ENCODE data around the gene DCC. TPM values are rescaled to one million over a fixed set of nuclear protein-coding genes. Genes with fewer than 3 reads are reported as not detected.

Gene DCC
- total RNA-seq, 2 donors from 2014 or later = not detected

DNA sequence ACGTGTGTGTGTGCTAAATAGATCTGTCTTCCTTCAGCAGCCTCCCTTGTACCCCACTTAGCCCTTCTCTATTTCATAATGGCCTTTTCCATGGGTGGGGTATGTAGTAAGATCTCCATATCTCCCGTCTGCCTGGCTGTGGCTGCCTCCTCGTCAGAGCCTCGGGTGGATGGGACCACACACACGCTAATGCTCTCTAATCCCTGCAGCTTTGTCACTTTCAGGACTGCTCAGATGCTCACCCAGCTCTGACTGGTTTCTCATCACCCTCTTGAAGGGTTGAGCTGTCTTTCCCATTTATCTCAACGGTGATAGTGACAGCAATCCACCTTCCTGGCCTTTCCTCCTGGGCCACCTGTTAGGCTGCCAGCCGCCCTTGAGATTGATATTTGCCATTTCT, 95.3 kb downstream of the DCC start:
- DNase-seq (ENCODE audit: low spot score in 2 of 2) (no peak), ATAC-seq (no peak)
- H3K36me3 Mint-ChIP-seq = no peaks in the 10 kb centered on the region
- no peak overlapping the region for H3K27ac Mint-ChIP-seq
- peaks cover 6 to 15% of the 10 kb centered on the region in 2 donors for H3K9me3 Mint-ChIP-seq

DNA sequence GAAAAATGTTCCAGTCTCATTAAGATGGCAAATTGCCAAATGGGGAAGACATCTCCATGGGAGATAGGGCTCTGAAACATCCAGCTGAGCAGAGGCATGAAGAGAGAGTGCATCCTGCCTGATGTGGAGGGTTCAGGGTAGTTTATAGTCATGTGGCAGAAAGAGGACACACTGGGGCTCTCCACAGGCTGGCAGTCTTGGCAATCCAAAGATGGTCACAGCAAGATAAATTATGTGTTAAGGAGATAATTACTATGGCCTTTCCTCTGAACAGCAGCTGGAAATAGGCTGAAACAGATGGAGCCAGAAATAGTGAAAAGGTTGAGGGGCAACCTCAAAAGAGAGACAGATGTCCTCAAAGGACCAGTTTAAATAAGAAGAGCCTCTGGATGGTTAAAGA, 97.2 kb downstream of the DCC start:
- DNase-seq (ENCODE audit: low spot score in 2 of 2) (no peak), ATAC-seq (no peak)
- Mint-ChIP-seq H3K9me3 (peaks cover 3 to 13% of the 10 kb centered on the region in 2 donors), H3K27ac (no peak overlapping the region), H3K36me3 (no peaks in the 10 kb centered on the region)

DNA sequence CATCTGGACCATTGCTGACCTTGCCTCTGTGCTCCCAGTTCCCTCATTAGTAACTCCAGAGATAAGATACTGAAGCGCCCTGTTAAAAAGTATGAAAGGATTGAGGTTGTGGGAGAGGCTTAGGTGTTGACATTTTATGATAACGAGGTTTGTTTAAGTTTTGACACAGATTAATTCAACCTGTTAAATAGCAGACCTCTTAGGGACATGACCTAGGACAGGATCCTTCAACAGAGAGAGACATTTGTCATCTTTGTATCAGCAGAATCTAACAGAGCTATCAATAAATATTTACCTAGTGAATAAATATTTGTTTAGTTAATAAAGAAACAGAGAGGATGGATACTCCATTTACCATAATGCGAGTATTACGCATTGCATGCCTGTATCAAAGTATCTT, 99.5 kb downstream of the DCC start:
- Mint-ChIP-seq H3K9me3 (peaks cover 10 to 21% of the 10 kb centered on the region in 2 donors), H3K27ac (no peak overlapping the region), H3K36me3 (no peaks in the 10 kb centered on the region)
- no peak for DNase-seq (ENCODE audit: low spot score in 2 of 2)
- ATAC-seq = no peak

DNA sequence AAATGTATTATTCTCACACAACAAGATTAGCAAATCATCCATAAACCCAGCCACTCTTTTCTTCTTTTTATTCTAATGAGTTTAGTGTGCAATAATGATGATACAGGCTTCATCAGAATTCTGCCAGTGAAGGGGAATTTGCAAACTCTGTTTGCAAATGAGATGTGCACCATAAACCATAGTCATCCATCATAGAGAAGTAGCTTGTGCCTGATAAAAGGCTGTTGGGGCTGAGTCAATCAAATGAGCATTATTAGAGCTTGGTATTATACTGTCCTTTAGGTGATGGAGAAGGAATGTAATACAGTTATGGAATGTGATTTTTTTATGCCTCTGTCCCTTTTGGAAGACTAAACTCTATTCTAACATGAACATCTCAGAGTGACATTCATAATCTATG, 101.8 kb downstream of the DCC start:
- H3K27ac Mint-ChIP-seq = no peak overlapping the region
- DNase-seq (ENCODE audit: low spot score in 2 of 2) (no peak), ATAC-seq (no peak)
- no peaks in the 10 kb centered on the region for H3K36me3 Mint-ChIP-seq
- peaks cover 7 to 11% of the 10 kb centered on the region in 2 donors for H3K9me3 Mint-ChIP-seq

DNA sequence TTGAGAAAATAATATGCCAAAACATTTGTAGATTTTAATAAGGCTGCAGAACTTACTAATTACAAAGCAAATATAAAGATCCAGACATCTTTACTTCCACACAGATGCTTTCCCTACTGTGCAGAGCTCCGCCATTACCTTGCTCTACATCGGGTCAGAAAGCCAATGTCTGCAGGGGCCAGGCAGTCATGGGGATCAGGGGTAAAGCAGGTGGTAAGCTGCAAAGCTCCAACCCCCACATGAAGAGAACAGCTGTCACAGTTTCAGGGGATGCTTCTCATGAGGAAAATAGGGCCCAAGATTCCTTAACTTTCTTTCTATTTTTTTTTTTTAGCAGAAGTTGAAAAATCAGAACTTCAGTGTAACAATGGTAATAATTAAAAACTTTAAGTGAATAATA, 102.7 kb downstream of the DCC start:
- DNase-seq (ENCODE audit: low spot score in 2 of 2) = no peak
- no peak for ATAC-seq
- Mint-ChIP-seq H3K9me3 (peaks cover 13 to 19% of the 10 kb centered on the region in 2 donors), H3K36me3 (peaks cover 0 to 5% of the 10 kb centered on the region in 2 donors), H3K27ac (no peak overlapping the region)

DNA sequence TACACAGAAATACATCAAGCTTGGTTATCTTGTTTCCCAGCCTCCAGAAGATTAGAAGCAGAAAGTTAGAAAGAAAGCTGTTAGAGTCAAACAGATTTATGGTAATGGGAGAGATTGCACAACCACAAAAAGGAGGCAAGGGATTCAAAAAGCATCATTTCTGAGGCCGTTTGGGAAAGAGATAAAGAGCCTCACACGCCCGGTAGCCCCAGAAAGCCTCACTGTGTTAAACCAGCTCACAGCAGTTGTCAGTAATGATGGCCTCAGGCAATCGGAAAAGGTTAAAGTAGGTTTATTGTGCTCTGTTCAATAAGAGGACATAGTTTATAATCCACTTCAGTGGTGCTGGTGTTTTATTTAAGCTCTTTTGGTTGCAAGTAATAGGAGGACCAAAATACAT, 111.3 kb downstream of the DCC start:
- Mint-ChIP-seq H3K36me3 (peaks cover 0 to 5% of the 10 kb centered on the region in 2 donors), H3K27ac (no peak overlapping the region), H3K9me3 (peaks cover 11 to 16% of the 10 kb centered on the region in 2 donors)
- DNase-seq (ENCODE audit: low spot score in 2 of 2) = no peak
- ATAC-seq = no peak

DNA sequence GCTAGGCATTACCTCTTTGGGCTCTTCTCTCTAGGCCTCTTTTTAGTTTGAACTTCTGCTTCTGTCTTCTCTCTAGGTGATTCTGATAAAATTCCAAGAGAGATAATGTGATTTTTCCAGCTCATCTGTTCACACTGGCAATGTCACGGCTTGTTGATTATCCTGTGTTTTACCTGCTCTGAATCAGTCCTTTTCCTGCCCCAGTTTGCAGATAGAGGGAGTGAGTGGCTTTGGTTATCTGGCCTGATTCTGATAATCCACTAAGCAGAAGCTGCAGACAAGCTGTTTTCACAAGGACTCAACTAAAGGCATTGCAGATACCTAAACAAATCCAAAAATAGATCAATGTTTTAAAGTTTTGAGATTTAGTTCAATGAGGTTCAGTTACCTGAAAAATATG, 111.9 kb downstream of the DCC start:
- no peak for ATAC-seq

DNA sequence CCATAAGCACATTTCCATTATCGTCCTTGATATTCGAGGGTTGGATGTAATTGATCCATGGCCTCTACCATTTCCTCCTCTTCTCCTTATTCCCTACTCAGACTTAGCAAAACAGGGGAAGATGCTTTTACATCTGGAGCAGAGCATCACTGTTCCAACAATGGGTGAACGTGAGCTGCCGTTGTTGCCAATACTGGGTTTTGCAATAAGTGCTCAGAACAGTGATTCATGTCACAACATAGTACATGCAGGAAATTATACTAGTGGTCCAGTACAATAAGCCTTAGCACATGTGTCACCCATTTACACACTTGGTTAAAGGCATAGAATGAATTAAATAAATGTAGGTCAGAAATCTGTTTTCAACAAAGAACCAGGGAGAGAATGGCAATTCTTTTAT, 112.4 kb downstream of the DCC start:
- ATAC-seq = no peak
- Mint-ChIP-seq H3K27ac (no peak overlapping the region), H3K36me3 (peaks cover 0 to 1% of the 10 kb centered on the region in 2 donors), H3K9me3 (peaks cover 7 to 10% of the 10 kb centered on the region in 2 donors)
- no peak for DNase-seq (ENCODE audit: low spot score in 2 of 2)

More for the DNA sequence above, 111.9 kb downstream of the DCC start:
- DNase-seq (ENCODE audit: low spot score in 2 of 2) = no peak
- Mint-ChIP-seq H3K27ac (no peak overlapping the region), H3K9me3 (peaks cover 11 to 16% of the 10 kb centered on the region in 2 donors), H3K36me3 (peaks cover 0 to 5% of the 10 kb centered on the region in 2 donors)

DNA sequence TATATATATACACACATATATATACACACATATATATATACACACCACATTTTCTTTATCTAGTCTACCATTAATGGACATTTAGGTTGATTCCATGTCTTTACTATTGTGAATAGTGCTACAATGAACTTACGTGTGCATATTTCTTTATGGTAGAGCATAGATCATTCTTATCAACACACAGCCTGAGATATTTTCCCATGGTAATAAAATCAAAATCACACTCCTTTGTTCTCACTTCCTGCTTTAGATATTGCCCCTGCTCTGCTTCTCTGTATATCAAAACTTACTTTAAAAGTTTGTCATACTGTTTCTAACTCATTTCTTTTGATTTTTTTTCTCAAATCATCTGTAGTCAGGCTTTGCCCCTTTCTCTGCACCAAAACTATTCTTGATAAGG, 119.9 kb downstream of the DCC start:
- no peak for DNase-seq (ENCODE audit: low spot score in 2 of 2)
- Mint-ChIP-seq H3K27ac (no peak overlapping the region), H3K9me3 (peaks cover 9 to 17% of the 10 kb centered on the region in 2 donors), H3K36me3 (peaks cover 0 to 4% of the 10 kb centered on the region in 2 donors)
- no peak for ATAC-seq

DNA sequence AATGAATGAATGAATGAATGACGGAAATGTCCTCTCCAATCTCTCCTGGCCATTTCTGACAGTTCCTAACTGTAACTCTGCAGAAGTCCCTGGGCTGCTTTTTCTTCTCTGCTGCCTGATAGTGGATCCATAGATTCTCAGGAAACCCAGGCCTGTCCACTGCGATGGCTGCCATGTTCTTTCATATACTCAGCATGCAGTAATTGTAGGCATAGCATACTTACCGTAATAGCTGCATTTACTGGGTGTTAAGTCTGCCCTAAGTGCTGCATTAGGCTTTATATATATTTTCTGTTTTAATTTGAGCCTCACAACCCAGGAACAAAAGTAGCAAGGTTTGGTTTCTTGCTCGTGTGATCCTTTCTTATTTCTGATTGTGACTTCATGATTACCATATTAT, 122.9 kb downstream of the DCC start:
- ATAC-seq (no peak), DNase-seq (ENCODE audit: low spot score in 2 of 2) (no peak)
- Mint-ChIP-seq H3K9me3 (peaks cover 9 to 21% of the 10 kb centered on the region in 2 donors), H3K36me3 (peaks cover 0 to 4% of the 10 kb centered on the region in 2 donors), H3K27ac (no peak overlapping the region)

DNA sequence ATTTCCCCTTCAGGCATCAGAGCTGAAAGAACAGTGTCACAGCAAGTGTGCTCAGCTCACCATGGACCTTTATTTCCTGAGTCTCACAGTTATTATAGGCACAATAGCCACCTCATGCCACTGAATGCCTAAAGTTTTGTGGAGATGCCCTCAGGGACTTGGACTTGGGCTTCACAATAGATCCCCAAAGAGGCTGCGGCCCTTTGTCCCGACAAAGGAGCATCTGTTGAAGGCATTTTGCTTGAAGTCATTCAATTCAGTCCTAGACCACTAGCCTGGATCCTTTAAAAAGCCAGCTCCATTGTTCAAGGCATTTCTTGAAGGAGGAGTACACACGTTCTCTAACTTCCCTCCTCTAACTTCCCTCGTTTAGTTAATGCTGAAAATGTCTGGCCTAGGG, 125.4 kb downstream of the DCC start:
- ATAC-seq (no peak), DNase-seq (ENCODE audit: low spot score in 2 of 2) (no peak)
- Mint-ChIP-seq H3K9me3 (peaks cover 5 to 17% of the 10 kb centered on the region in 2 donors), H3K27ac (no peak overlapping the region), H3K36me3 (peaks cover 0 to 2% of the 10 kb centered on the region in 2 donors)

DNA sequence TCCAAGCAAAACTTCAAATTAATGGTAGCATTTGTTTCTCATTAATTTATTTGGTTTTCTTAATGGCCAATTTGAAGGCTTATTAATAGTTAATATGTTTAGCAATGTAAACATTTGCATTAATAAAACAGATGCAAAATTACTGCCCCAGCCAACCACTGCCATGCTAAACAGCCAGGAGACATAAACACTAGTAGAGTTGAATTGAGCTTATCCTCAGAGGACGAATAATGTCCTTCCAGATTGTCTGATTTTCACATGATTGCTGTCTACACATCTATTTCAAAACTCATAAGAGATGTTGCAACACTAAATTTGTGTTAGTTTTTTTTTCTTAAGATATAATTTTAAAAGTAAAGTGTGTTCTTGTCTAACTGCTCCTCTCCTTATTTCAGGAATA, 128.5 kb downstream of the DCC start:
- H3K27ac Mint-ChIP-seq = no peak overlapping the region
- H3K36me3 Mint-ChIP-seq = no peaks in the 10 kb centered on the region
- no peak for DNase-seq (ENCODE audit: low spot score in 2 of 2)
- ATAC-seq = no peak
- H3K9me3 Mint-ChIP-seq = peaks cover 0 to 7% of the 10 kb centered on the region in 2 donors

DNA sequence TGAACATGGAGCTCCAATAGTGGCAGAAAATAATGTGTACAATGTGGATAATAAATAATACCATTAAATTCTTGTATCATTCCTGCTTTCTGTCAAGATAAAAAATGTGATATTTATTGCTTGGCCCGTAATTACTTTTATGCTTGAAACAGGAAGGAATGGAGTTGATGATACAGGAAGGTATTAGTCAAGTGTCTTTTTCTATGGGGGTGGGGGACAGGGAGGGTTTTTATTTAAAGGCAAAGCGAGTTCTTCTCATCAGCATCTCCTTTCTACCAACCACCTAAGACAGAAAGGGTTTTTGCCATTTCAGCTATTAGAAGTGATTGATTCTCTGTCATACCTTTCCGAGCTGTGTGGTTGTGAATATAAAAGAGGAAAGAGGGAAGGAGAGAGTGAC, 135.3 kb downstream of the DCC start:
- peaks cover 12 to 13% of the 10 kb centered on the region in 2 donors for H3K9me3 Mint-ChIP-seq
- H3K36me3 Mint-ChIP-seq = no peaks in the 10 kb centered on the region
- DNase-seq (ENCODE audit: low spot score in 2 of 2) (no peak), ATAC-seq (no peak)
- no peak overlapping the region for H3K27ac Mint-ChIP-seq

DNA sequence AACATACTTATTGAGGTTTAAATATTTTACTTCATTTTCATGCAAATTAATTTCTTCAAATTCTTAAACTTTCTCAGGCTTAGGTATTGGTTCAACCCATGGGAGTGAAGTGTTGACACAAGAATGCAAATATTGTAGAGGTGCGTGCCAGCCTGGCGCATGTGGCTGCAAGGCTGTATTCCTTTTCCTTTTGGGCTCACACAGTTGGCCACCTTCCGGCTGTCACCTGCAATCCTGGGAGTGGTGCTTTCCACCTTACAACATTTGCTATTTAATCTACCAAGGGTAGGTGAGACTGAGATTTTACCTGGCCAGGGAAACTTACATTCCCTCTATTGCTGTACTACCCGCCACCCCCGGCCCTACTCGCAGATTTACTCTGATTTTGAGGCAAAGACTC, 141.1 kb downstream of the DCC start:
- Mint-ChIP-seq H3K27ac (no peak overlapping the region), H3K9me3 (peaks cover 13 to 14% of the 10 kb centered on the region in 2 donors), H3K36me3 (peaks cover 0 to 5% of the 10 kb centered on the region in 2 donors)
- no peak for DNase-seq (ENCODE audit: low spot score in 2 of 2)
- ATAC-seq = no peak

DNA sequence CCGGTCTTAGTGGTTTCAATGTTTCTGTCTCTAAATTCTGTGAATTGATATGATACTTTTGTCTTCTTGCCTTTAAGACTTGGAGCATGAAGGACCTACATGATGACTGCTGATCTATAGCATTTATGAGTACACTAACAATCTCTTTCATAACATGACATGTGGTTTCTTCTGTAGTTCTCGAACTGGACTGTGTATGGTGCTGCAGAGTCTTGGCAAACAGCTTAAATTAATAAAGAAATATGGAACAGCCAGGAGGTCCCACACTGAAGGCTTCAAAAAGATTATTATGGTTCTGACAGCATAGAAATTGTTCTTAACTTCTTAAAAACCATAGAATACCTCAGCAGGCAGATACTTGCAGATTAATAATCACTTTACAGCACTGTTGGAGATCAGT, 145.0 kb downstream of the DCC start:
- DNase-seq (ENCODE audit: low spot score in 2 of 2) (no peak), ATAC-seq (no peak)
- H3K27ac Mint-ChIP-seq = no peak overlapping the region
- peaks cover 0 to 5% of the 10 kb centered on the region in 2 donors for H3K36me3 Mint-ChIP-seq
- H3K9me3 Mint-ChIP-seq = peaks cover 9 to 11% of the 10 kb centered on the region in 2 donors

DNA sequence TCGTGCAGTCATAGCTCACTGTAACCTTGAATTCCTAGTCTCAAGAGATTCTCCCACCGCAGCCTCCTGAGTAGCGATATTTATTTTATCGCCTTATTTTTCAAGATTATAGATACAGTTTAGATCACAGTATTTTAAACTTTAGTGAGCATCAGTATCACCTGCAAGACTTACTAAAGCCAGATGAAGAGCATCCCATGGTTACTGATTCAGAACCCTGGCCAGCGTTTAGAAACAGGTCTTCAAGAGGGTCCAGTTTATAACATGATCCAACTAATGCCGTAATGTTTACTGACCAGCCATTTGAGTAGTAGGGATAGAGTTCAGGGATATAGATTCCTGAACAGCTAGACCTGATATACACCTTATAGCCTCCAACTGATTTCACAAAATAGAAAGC, 146.1 kb downstream of the DCC start:
- no peak overlapping the region for H3K27ac Mint-ChIP-seq
- H3K9me3 Mint-ChIP-seq = peaks cover 9 to 11% of the 10 kb centered on the region in 2 donors
- no peak for DNase-seq (ENCODE audit: low spot score in 2 of 2)
- peaks cover 0 to 5% of the 10 kb centered on the region in 2 donors for H3K36me3 Mint-ChIP-seq
- ATAC-seq = no peak

DNA sequence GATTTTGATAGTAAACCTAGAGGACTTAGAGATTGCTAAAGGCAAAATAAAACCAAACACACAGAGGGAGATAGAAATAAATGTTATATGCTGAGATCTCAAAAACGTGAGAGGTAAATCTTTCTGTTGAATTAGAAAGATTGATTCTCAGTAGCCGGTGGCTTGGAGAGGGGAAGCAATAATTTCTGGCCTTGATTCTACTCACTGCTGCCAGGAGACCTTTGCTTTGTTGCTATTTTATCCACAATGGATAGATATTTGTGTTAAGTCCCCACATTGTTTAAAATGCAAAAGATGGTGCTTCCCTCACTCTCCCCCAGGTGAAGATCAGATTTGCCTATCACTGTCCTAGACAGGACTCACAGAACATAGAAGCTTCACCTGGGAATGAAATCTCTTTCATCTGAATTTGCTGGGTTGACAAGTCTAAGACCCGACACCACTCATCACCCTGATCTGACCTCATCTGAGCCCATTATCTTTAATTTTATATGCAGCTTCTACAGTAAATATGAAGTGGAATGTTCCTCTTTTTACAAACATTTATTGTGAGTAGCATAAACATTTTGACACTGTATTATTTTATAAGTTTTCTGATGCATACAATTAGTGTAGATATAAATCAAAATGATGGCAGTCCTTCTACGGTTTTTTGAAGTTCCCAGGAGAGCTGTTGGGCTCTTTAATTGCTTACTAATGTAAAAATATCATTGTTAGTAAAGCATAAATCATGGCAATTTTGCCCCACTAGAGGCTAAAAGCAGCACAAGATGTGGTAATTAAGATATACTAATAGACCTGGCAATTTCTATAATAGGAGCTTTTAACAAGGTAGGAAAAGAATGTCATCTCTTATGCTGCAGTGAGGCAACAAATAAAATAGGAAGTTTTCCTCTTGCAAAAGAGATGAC, 149.7 kb downstream of the DCC start:
- Mint-ChIP-seq H3K36me3 (peaks cover 7 to 9% of the 10 kb centered on the region in 2 donors), H3K9me3 (peaks cover 12 to 13% of the 10 kb centered on the region in 2 donors), H3K27ac (no peak overlapping the region)
- DNase-seq (ENCODE audit: low spot score in 2 of 2) = no peak
- ATAC-seq = no peak

DNA sequence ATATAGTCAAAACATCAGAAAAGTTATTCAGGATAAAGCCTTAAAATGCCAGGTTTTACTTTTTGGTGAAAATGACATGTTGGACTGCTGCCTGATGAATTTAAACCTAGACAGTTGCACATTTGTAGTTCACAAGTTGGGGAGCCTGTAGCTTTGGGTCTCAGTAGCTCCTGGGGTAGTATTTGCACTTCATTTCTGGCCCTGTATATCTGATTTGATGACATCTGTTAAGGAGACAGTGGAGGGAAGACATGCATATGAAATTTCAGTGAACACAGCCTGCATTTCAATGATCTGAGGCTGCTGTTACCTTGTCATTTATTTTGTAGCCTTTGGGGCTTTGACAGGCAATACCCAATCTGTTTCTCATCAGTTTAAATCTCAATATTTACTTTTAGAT, 156.4 kb downstream of the DCC start:
- peaks cover 9 to 13% of the 10 kb centered on the region in 2 donors for H3K36me3 Mint-ChIP-seq

More for the DNA sequence above, 156.4 kb downstream of the DCC start:
- no peak for ATAC-seq
- no peak overlapping the region for H3K27ac Mint-ChIP-seq
- no peak for DNase-seq (ENCODE audit: low spot score in 2 of 2)
- peaks cover 16 to 18% of the 10 kb centered on the region in 2 donors for H3K9me3 Mint-ChIP-seq

Measured in activated naive CD4-positive, alpha-beta T cell treated with anti-CD3 and anti-CD28 coated beads, Interleukin-2, amount 50 U/mL, for 72 hours (primary cell).